Fibroblast of skin of left quadriceps (primary cell): ENCODE measurements around the gene HLA-DMA.

Experiments used
- DNase-seq, 2 experiments: peaks; one replicate each; pipeline ENCODE4 v3.0.0-alpha.2; 2013; ENCODE audit warnings: low read depth in 2 of 2

Gene HLA-DMA

GRCh38 chr6:32974541-32975308, 21.8 kb upstream of the HLA-DMA start:
- no peak for DNase-seq

- no peak for DNase-seq
These were observed 21.1 kb upstream of the HLA-DMA start for GRCh38 chr6:32974016-32974333.

GRCh38 chr6:32973144-32974015, 20.5 kb upstream of the HLA-DMA start:
- no peak for DNase-seq

GRCh38 chr6:32972353-32973143, 19.7 kb upstream of the HLA-DMA start:
- DNase-seq = no peak

GRCh38 chr6:32971581-32972352, 18.9 kb upstream of the HLA-DMA start:
- peak; percentile 100 for DNase-seq

GRCh38 chr6:32971242-32971580, 18.3 kb upstream of the HLA-DMA start:
- DNase-seq = no peak

GRCh38 chr6:32970413-32971241, 17.7 kb upstream of the HLA-DMA start:
- DNase-seq = peak; percentile 89 to 91

GRCh38 chr6:32969685-32970412, 17.0 kb upstream of the HLA-DMA start:
- DNase-seq = peak; percentile 98 to 99

GRCh38 chr6:32968867-32969684, 16.2 kb upstream of the HLA-DMA start:
- peak; percentile 67 to 72 for DNase-seq

- DNase-seq = peak; percentile 95
These were observed 15.4 kb upstream of the HLA-DMA start, which contains the start of gene BRD2 for GRCh38 chr6:32968093-32968866. Gene BRD2 (plus strand): TSS chr6:32968594. CDS start chr6:32972899, 4,305 bp downstream.

GRCh38 chr6:32967151-32968091, 14.5 kb upstream of the HLA-DMA start:
- DNase-seq = no peak

- DNase-seq = no peak
These were observed 11.9 kb upstream of the HLA-DMA start for GRCh38 chr6:32964776-32965175.

GRCh38 chr6:32963866-32964265, 11.0 kb upstream of the HLA-DMA start:
- DNase-seq = no peak

- DNase-seq = no peak
These were observed 9.4 kb upstream of the HLA-DMA start for GRCh38 chr6:32962213-32962826.

- no peak for DNase-seq
These were observed 7.7 kb upstream of the HLA-DMA start for GRCh38 chr6:32960563-32960962.

GRCh38 chr6:32956176-32956575, 3.3 kb upstream of the HLA-DMA start:
- no peak for DNase-seq
